ENCODE measurements around the gene AFAP1.

- TF ChIP-seq POLR2A (IDR thresholded peaks at IDR 0.05) (no peak), CTCF (IDR thresholded peaks at IDR 0.05) (no peak)
Observed at GRCh38 chr4:7756561-7757355, 182.9 kb downstream of the AFAP1 start.

Data from Peyer's patch (tissue), 4 donors.